Gastroesophageal sphincter (tissue), 4 donors: ENCODE data around the gene INPP4B. TPM values are rescaled to one million over a fixed set of nuclear protein-coding genes. Genes with fewer than 3 reads are reported as not detected.

Experiments used
- ATAC-seq: fragments of 150-250 bp; one replicate; pipeline ENCODE4 v1.9.1; 2016; ENCODE audit warnings: mild to moderate bottlenecking, moderate library complexity
- H3K27ac ChIP-seq, 4 donors: fragments of 200-600 bp; sonication (generic) in 3 of 4; 1 replicate in 3 of 4; 2 replicates in 1 of 4; pipeline ENCODE4 v1.5.1; 2016 to 2019
- H3K27me3 ChIP-seq: fragments of 200-600 bp; sonication (generic); one replicate; pipeline ENCODE4 v1.5.1; 2019
- H3K36me3 ChIP-seq, 2 donors: fragments of 200-600 bp; sonication (generic); one replicate each; pipeline ENCODE4 v1.5.1; 2019; ENCODE audit warnings: control low read depth in 1 of 2
- H3K4me1 ChIP-seq, 3 donors: fragments of 200-600 bp; sonication (generic); 1 replicate in 2 of 3; 2 replicates in 1 of 3; pipeline ENCODE4 v1.5.1; 2016 to 2019; ENCODE audit warnings: control low read depth in 2 of 3
- H3K4me3 ChIP-seq, 2 donors: fragments of 200-600 bp; sonication (generic); one replicate each; pipeline ENCODE4 v1.5.1; 2019; ENCODE audit warnings: mild to moderate bottlenecking in 1 of 2, moderate library complexity in 1 of 2
- H3K9me3 ChIP-seq, 3 donors: fragments of 200-600 bp; sonication (generic); one replicate each; pipeline ENCODE4 v1.5.1; 2017 to 2019; ENCODE audit warnings: control low read depth in 2 of 3
- EP300 ChIP-seq: sonication (generic); formaldehyde crosslinking; IDR thresholded peaks from one replicate; pipeline ENCODE4 v1.6.1; 2017; ENCODE audit warnings: antibody characterized with exemption, mild to moderate bottlenecking
- POLR2A ChIP-seq, 2 donors: fragments of 450-650 bp; IDR thresholded peaks; one replicate each; pipeline ENCODE4 v1.6.1; 2017; ENCODE audit warnings: antibody characterized with exemption in 2 of 2, mild to moderate bottlenecking in 2 of 2, moderate library complexity in 1 of 2
- POLR2AphosphoS5 ChIP-seq: sonication (generic); formaldehyde crosslinking; IDR thresholded peaks from one replicate; pipeline ENCODE4 v1.6.1; 2017; ENCODE audit warnings: antibody characterized with exemption
- WGBS, 2 donors: methylation state at CpG; one replicate each; pipeline ENCODE4 v1.1.5; 2018; ENCODE audit warnings: low coverage in 1 of 2; 5-methylcytosine and 5-hydroxymethylcytosine counted together
- total RNA-seq, 4 donors: library from RNA; depleted of rRNA; stranded (reverse); fragments of >200 nt; gene quantifications; one replicate each; pipeline ENCODE4 v1.1.0, GENCODE V29; 2016
- TF ChIP-seq, protein P1 (sequence below), 4 experiments: fragments of 200-600 bp in 2 of 4; fragments of 450-650 bp in 2 of 4; sonication (generic) in 1 of 4; IDR thresholded peaks; one replicate each; pipeline ENCODE4 v1.5.1; 2017 to 2019; ENCODE audit warnings: antibody characterized with exemption in 4 of 4, mild to moderate bottlenecking in 2 of 4, moderate library complexity in 2 of 4

The INPP4B gene
- total RNA-seq, 4 donors from 2014 or later: 17.6 to 63.8 (median 31.3) TPM

DNA sequence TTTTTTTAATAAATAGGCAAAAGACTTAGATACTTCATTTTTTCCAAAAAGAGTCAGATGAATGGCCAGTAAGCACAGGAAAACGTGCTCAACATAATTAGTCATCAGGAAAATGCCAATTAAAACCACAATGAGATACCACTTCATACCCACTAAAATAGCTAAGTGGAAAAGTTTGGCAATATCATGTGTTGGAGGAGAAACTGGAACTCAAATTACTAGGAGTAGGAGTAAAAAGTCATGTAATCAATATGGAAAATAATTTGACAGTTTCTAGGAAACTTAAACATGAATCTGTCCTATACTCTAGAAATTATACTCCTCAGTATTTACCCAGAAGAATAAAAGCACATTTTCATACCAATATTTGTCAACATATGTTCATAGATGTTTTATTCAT lies 449.8 kb downstream of the INPP4B start:
- Histone ChIP-seq H3K4me3 (no peak overlapping the region), H3K27me3 (no peaks in the 10 kb centered on the region), H3K27ac (no peak overlapping the region), H3K4me1 (no peaks in the 10 kb centered on the region), H3K36me3 (no peaks in the 10 kb centered on the region), H3K9me3 (no peaks in the 10 kb centered on the region)
- 55 to 60% methylated on average over 1 of the region's 1 CpG for WGBS, 2 donors
- ATAC-seq: no peak
- TF ChIP-seq EP300 (no peak), POLR2AphosphoS5 (no peak), POLR2A (IDR thresholded peaks at IDR 0.05) (no peak)
- TF ChIP-seq, protein P1, sequence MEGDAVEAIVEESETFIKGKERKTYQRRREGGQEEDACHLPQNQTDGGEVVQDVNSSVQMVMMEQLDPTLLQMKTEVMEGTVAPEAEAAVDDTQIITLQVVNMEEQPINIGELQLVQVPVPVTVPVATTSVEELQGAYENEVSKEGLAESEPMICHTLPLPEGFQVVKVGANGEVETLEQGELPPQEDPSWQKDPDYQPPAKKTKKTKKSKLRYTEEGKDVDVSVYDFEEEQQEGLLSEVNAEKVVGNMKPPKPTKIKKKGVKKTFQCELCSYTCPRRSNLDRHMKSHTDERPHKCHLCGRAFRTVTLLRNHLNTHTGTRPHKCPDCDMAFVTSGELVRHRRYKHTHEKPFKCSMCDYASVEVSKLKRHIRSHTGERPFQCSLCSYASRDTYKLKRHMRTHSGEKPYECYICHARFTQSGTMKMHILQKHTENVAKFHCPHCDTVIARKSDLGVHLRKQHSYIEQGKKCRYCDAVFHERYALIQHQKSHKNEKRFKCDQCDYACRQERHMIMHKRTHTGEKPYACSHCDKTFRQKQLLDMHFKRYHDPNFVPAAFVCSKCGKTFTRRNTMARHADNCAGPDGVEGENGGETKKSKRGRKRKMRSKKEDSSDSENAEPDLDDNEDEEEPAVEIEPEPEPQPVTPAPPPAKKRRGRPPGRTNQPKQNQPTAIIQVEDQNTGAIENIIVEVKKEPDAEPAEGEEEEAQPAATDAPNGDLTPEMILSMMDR (IDR thresholded peaks at IDR 0.05): no peak

- WGBS, 2 donors: 73 to 89% methylated on average over 4 of the region's 4 CpGs
- Histone ChIP-seq H3K4me3 (no peak overlapping the region), H3K9me3 (no peaks in the 10 kb centered on the region), H3K36me3 (no peaks in the 10 kb centered on the region), H3K27ac (no peak overlapping the region), H3K4me1 (no peaks in the 10 kb centered on the region), H3K27me3 (no peaks in the 10 kb centered on the region)
- TF ChIP-seq, protein P1 (IDR thresholded peaks at IDR 0.05): no peak
- TF ChIP-seq EP300: no peak
- TF ChIP-seq POLR2A (IDR thresholded peaks at IDR 0.05): no peak
- TF ChIP-seq POLR2AphosphoS5: no peak
- ATAC-seq: no peak
Measured at GRCh38 chr4:142393127-142393526, 453.0 kb downstream of the INPP4B start.

GRCh38 chr4:142386856-142387255 lies 459.2 kb downstream of the INPP4B start:
- Histone ChIP-seq H3K9me3 (no peaks in the 10 kb centered on the region), H3K27ac (no peak overlapping the region), H3K4me3 (no peak overlapping the region), H3K4me1 (no peaks in the 10 kb centered on the region), H3K36me3 (no peaks in the 10 kb centered on the region), H3K27me3 (no peaks in the 10 kb centered on the region)
- ATAC-seq: no peak
- 71 to 81% methylated on average over 2 to 6 of the region's 6 CpGs for WGBS, 2 donors
- TF ChIP-seq, protein P1 (IDR thresholded peaks at IDR 0.05): no peak
- TF ChIP-seq POLR2AphosphoS5: no peak
- no peak for TF ChIP-seq POLR2A (IDR thresholded peaks at IDR 0.05)
- TF ChIP-seq EP300: no peak

- H3K4me3 ChIP-seq: no peak overlapping the region
- H3K36me3 ChIP-seq: no peaks in the 10 kb centered on the region
- TF ChIP-seq, protein P1 (IDR thresholded peaks at IDR 0.05): no peak
- no peak for TF ChIP-seq POLR2AphosphoS5
- no peak for TF ChIP-seq EP300
- no peak for TF ChIP-seq POLR2A (IDR thresholded peaks at IDR 0.05)
- no peaks in the 10 kb centered on the region for H3K27me3 ChIP-seq
- no peak for ATAC-seq
- WGBS, 2 donors: 90 to 92% methylated on average over 5 to 8 of the region's 8 CpGs
- H3K4me1 ChIP-seq: no peaks in the 10 kb centered on the region
- H3K9me3 ChIP-seq: no peaks in the 10 kb centered on the region
- H3K27ac ChIP-seq: no peak overlapping the region
Measured at GRCh38 chr4:142386449-142386848, 459.7 kb downstream of the INPP4B start.

DNA sequence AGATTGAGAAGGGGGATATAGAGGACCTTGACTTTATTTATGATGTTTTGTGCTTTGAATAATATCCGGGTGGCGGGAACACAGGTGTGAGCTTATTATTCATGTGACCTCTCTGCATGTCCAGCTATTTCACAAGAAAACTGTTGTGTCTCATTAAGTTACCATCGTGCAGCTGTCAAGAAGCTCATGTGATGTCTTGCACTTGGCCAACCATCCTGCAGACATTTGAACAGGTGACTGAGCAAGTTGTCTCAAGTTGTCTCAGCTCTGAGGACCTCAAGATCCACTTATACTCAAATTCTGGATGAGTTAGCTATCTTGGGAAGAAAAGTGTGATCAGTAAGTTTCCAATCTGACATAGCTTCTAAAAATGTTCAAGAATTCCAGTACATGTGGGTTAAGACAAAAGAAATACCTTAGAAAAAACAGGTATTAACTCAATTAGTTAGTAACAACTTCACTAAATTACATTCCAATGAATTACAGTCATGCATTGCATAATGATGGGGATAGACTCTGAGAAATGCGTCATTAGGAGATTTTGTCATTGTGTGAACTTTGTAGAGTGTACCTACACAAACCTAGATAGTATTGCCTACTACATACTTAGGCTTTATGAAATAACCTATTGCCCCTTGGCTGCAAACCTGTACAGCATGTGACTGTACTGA lies 462.2 kb downstream of the INPP4B start:
- 77 to 95% methylated on average over 4 of the region's 4 CpGs for WGBS, 2 donors
- Histone ChIP-seq H3K27me3 (no peaks in the 10 kb centered on the region), H3K36me3 (no peaks in the 10 kb centered on the region), H3K4me1 (peaks cover 0 to 13% (median 5%) of the 10 kb centered on the region in 3 donors), H3K9me3 (no peaks in the 10 kb centered on the region), H3K4me3 (no peak overlapping the region), H3K27ac (no peak overlapping the region)
- no peak for TF ChIP-seq POLR2A (IDR thresholded peaks at IDR 0.05)
- no peak for TF ChIP-seq POLR2AphosphoS5
- TF ChIP-seq, protein P1 (IDR thresholded peaks at IDR 0.05): no peak
- no peak for TF ChIP-seq EP300
- no peak for ATAC-seq
